IPS-20b (cell line): Measurements from ENCODE around the gene HDGFL1.

ENCODE experiments used
- H3K27ac ChIP-seq: one replicate; pipeline ENCODE4 v1.5.1; 2013; ENCODE audit warnings: low read length
- H3K27me3 ChIP-seq: 2 replicates; pipeline ENCODE4 v1.6.1; 2013; ENCODE audit warnings: mild to moderate bottlenecking, low read length, inconsistent platforms; ENCODE audit not compliant: insufficient read depth
- H3K36me3 ChIP-seq: 2 replicates; pipeline ENCODE4 v1.6.1; 2013; ENCODE audit warnings: low read depth, mild to moderate bottlenecking, inconsistent platforms, low read length, moderate library complexity; ENCODE audit not compliant: insufficient read depth
- H3K4me1 ChIP-seq: 2 replicates; pipeline ENCODE4 v1.6.1; 2013; ENCODE audit warnings: mild to moderate bottlenecking, control low read depth, inconsistent platforms, low read length, moderate library complexity; ENCODE audit not compliant: insufficient read depth
- H3K4me3 ChIP-seq: 2 replicates; pipeline ENCODE4 v1.5.1; 2013; ENCODE audit warnings: mild to moderate bottlenecking, low read length, inconsistent platforms
- H3K9ac ChIP-seq: 2 replicates; pipeline ENCODE4 v1.6.1; 2013; ENCODE audit warnings: low read depth, mild to moderate bottlenecking, inconsistent platforms, low read length, moderate library complexity
- H3K9me3 ChIP-seq: 2 replicates; pipeline ENCODE4 v1.6.1; 2013; ENCODE audit warnings: mild to moderate bottlenecking, low read depth, low read length, inconsistent platforms; ENCODE audit not compliant: insufficient read depth

HDGFL1 gene

GRCh38 chr6:22596011-22596410 is 26.6 kb downstream of the HDGFL1 start:
- Histone ChIP-seq H3K27me3 (no peaks in the 10 kb centered on the region), H3K27ac (no peak overlapping the region), H3K36me3 (no peaks in the 10 kb centered on the region), H3K9me3 (no peaks in the 10 kb centered on the region), H3K4me3 (no peak overlapping the region), H3K4me1 (no peaks in the 10 kb centered on the region), H3K9ac (no peak overlapping the region)

- H3K4me1 ChIP-seq, result no peaks in the 10 kb centered on the region
- H3K9me3 ChIP-seq, result no peaks in the 10 kb centered on the region
- no peak overlapping the region for H3K27ac ChIP-seq
These were observed 29.0 kb downstream of the HDGFL1 start for GRCh38 chr6:22598339-22598738.

GRCh38 chr6:22600059-22600458 is 30.7 kb downstream of the HDGFL1 start:
- Histone ChIP-seq H3K27ac (no peak overlapping the region), H3K9me3 (no peaks in the 10 kb centered on the region), H3K9ac (no peak overlapping the region)

More at GRCh38 chr6:22598339-22598738, 29.0 kb downstream of the HDGFL1 start:
- Histone ChIP-seq H3K36me3 (no peaks in the 10 kb centered on the region), H3K27me3 (no peaks in the 10 kb centered on the region), H3K4me3 (no peak overlapping the region), H3K9ac (no peak overlapping the region)

GRCh38 chr6:22601984-22602383 is 32.6 kb downstream of the HDGFL1 start:
- peaks cover 6% of the 10 kb centered on the region; the same call in 1 of the 2 replicates for H3K4me1 ChIP-seq
- H3K27ac ChIP-seq, result no peak overlapping the region
- no peaks in the 10 kb centered on the region for H3K36me3 ChIP-seq
- no peak overlapping the region for H3K9ac ChIP-seq
- no peaks in the 10 kb centered on the region for H3K27me3 ChIP-seq
- H3K4me3 ChIP-seq, result no peak overlapping the region
- no peaks in the 10 kb centered on the region for H3K9me3 ChIP-seq

More at GRCh38 chr6:22600059-22600458, 30.7 kb downstream of the HDGFL1 start:
- Histone ChIP-seq H3K36me3 (no peaks in the 10 kb centered on the region), H3K4me1 (no peaks in the 10 kb centered on the region), H3K27me3 (no peaks in the 10 kb centered on the region), H3K4me3 (no peak overlapping the region)

- Histone ChIP-seq H3K4me3 (no peak overlapping the region), H3K27me3 (no peaks in the 10 kb centered on the region), H3K36me3 (no peaks in the 10 kb centered on the region), H3K4me1 (peaks cover 6% of the 10 kb centered on the region; the same call in 1 of the 2 replicates), H3K9me3 (no peaks in the 10 kb centered on the region), H3K27ac (no peak overlapping the region), H3K9ac (no peak overlapping the region)
These were observed 36.4 kb downstream of the HDGFL1 start for GRCh38 chr6:22605736-22606135.

GRCh38 chr6:22610127-22610526 is 40.8 kb downstream of the HDGFL1 start:
- Histone ChIP-seq H3K27ac (no peak overlapping the region), H3K9me3 (no peaks in the 10 kb centered on the region), H3K9ac (no peak overlapping the region), H3K36me3 (no peaks in the 10 kb centered on the region), H3K27me3 (no peaks in the 10 kb centered on the region), H3K4me3 (no peak overlapping the region), H3K4me1 (peaks cover 13% of the 10 kb centered on the region; the same call in 1 of the 2 replicates)

- Histone ChIP-seq H3K4me1 (peaks cover 7% of the 10 kb centered on the region; the same call in 1 of the 2 replicates), H3K27me3 (no peaks in the 10 kb centered on the region), H3K36me3 (no peaks in the 10 kb centered on the region), H3K9ac (no peak overlapping the region), H3K4me3 (no peak overlapping the region), H3K9me3 (no peaks in the 10 kb centered on the region), H3K27ac (no peak overlapping the region)
These were observed 42.9 kb downstream of the HDGFL1 start for GRCh38 chr6:22612236-22612635.

- Histone ChIP-seq H3K4me1 (peaks cover 7% of the 10 kb centered on the region; the same call in 1 of the 2 replicates), H3K27me3 (no peaks in the 10 kb centered on the region), H3K36me3 (no peaks in the 10 kb centered on the region), H3K27ac (no peak overlapping the region), H3K9me3 (0 out of 2 replicates have a peak, but pooled peaks cover 2% of the 10 kb centered on the region), H3K9ac (no peak overlapping the region), H3K4me3 (no peak overlapping the region)
These were observed 43.7 kb downstream of the HDGFL1 start for GRCh38 chr6:22613051-22613450.

GRCh38 chr6:22613695-22614094 is 44.3 kb downstream of the HDGFL1 start:
- H3K9me3 ChIP-seq, result peaks cover 8% of the 10 kb centered on the region; the same call in 1 of the 2 replicates
- H3K27ac ChIP-seq, result no peak overlapping the region
- H3K9ac ChIP-seq, result no peak overlapping the region
- no peak overlapping the region for H3K4me3 ChIP-seq
- H3K27me3 ChIP-seq, result no peaks in the 10 kb centered on the region
- H3K4me1 ChIP-seq, result peaks cover 7% of the 10 kb centered on the region; the same call in 1 of the 2 replicates
- H3K36me3 ChIP-seq, result no peaks in the 10 kb centered on the region

- no peak overlapping the region for H3K27ac ChIP-seq
- peaks cover 7% of the 10 kb centered on the region; the same call in 1 of the 2 replicates for H3K4me1 ChIP-seq
- no peaks in the 10 kb centered on the region for H3K36me3 ChIP-seq
- peaks cover 9% of the 10 kb centered on the region; the same call in 1 of the 2 replicates for H3K9me3 ChIP-seq
- no peak overlapping the region for H3K9ac ChIP-seq
- H3K4me3 ChIP-seq, result no peak overlapping the region
- no peaks in the 10 kb centered on the region for H3K27me3 ChIP-seq
These were observed 45.2 kb downstream of the HDGFL1 start for GRCh38 chr6:22614547-22614946.

GRCh38 chr6:22621028-22621427 is 51.7 kb downstream of the HDGFL1 start:
- H3K36me3 ChIP-seq, result no peaks in the 10 kb centered on the region
- no peak overlapping the region for H3K4me3 ChIP-seq
- H3K27ac ChIP-seq, result no peak overlapping the region
- H3K9me3 ChIP-seq, result peaks cover 9% of the 10 kb centered on the region; the same call in 1 of the 2 replicates
- no peaks in the 10 kb centered on the region for H3K27me3 ChIP-seq
- H3K9ac ChIP-seq, result no peak overlapping the region
- peaks cover 12% of the 10 kb centered on the region; the same call in 1 of the 2 replicates for H3K4me1 ChIP-seq
